Progenitor cell of endocrine pancreas (in vitro differentiated cells): ENCODE data around the gene LRRC63. TPM values are rescaled to one million over a fixed set of nuclear protein-coding genes. Genes with fewer than 3 reads are reported as not detected.
"Not testable (repeated sequence)": the region's sequence is repeated elsewhere in the genome, so short reads cannot be mapped to it uniquely, and the experiment has no call there.

Experiments used
- DNase-seq: peaks from one replicate; pipeline ENCODE4 v3.0.0; 2021; ENCODE audit warnings: low spot score; ENCODE audit not compliant: unreplicated experiment
- H3K27ac Mint-ChIP-seq: 2 replicates; pipeline ENCODE4 v1.8.0; 2021; ENCODE audit warnings: mild to moderate bottlenecking, moderate library complexity, mixed read lengths
- H3K27me3 Mint-ChIP-seq: 2 replicates; pipeline ENCODE4 v1.8.0; 2021; ENCODE audit warnings: mixed read lengths
- H3K36me3 Mint-ChIP-seq: 2 replicates; pipeline ENCODE4 v1.8.0; 2022; ENCODE audit warnings: mixed read lengths; ENCODE audit not compliant: insufficient read depth
- H3K4me1 Mint-ChIP-seq: 2 replicates; pipeline ENCODE4 v1.8.0; 2021; ENCODE audit warnings: low read depth, mixed read lengths
- H3K4me3 Mint-ChIP-seq: 2 replicates; pipeline ENCODE4 v1.8.0; 2021; ENCODE audit warnings: low read depth, mild to moderate bottlenecking, moderate library complexity, mixed read lengths
- H3K9me3 Mint-ChIP-seq: 2 replicates; pipeline ENCODE4 v1.8.0; 2021; ENCODE audit warnings: low read depth, mixed read lengths
- CTCF ChIP-seq: fragments of 200-600 bp; sonication (generic); IDR thresholded peaks from one replicate; pipeline ENCODE4 v1.5.0; 2021; ENCODE audit warnings: antibody characterized with exemption, mild to moderate bottlenecking; ENCODE audit not compliant: unreplicated experiment
- long read RNA-seq: library from polyadenylated mRNA; unstranded; transcript quantifications from one replicate; pipeline ENCODE4 v2.0.0, GENCODE V29; 2020
- total RNA-seq: library from RNA; stranded (reverse); gene quantifications from 2 replicates; pipeline ENCODE4 v1.2.1, GENCODE V29; 2021

The LRRC63 gene
- 0.24 and 0.42 TPM in 2 replicates for total RNA-seq
- long read RNA-seq, partial matches to known transcripts, result 0 of 1 reads
- long read RNA-seq, other reads (novel, unspliced or antisense), result 1 of 1 reads

GRCh38 chr13:46211483-46212351 is at the start of gene LRRC63:
TSS of gene LRRC63 (plus strand) at chr13:46211928. CDS start at chr13:46213035, 1,107 bp downstream.
- Mint-ChIP-seq H3K36me3 (no peaks in the 10 kb centered on the region), H3K4me1 (peaks cover 33% of the 10 kb centered on the region), H3K27ac (peak within 1 kb of the TSS; percentile 64), H3K9me3 (peaks cover 8% of the 10 kb centered on the region), H3K4me3 (peak within 1 kb of the TSS; percentile 82), H3K27me3 (no peaks in the 10 kb centered on the region)
- TF ChIP-seq CTCF, result peak; percentile 6
- peak; percentile 69 for DNase-seq

- H3K4me3 Mint-ChIP-seq, H3K4me1 Mint-ChIP-seq, H3K9me3 Mint-ChIP-seq, H3K27ac Mint-ChIP-seq, H3K27me3 Mint-ChIP-seq, DNase-seq, H3K36me3 Mint-ChIP-seq: not testable (repeated sequence)
Measured at GRCh38 chr13:46162741-46163140, 49.0 kb upstream of the LRRC63 start.

- no peak for DNase-seq
- Mint-ChIP-seq H3K4me3 (no peak overlapping the region), H3K27ac (no peak overlapping the region), H3K27me3 (no peaks in the 10 kb centered on the region), H3K4me1 (peaks cover 4% of the 10 kb centered on the region), H3K36me3 (peaks cover 1% of the 10 kb centered on the region), H3K9me3 (peaks cover 4% of the 10 kb centered on the region)
- no peak for TF ChIP-seq CTCF
Measured at GRCh38 chr13:46164661-46165060, 47.1 kb upstream of the LRRC63 start.

GRCh38 chr13:46165485-46166223 is 46.1 kb upstream of the LRRC63 start:
- Mint-ChIP-seq H3K4me1 (peaks cover 9% of the 10 kb centered on the region), H3K4me3 (no peak overlapping the region), H3K27me3 (no peaks in the 10 kb centered on the region), H3K27ac (no peak overlapping the region), H3K9me3 (peaks cover 4% of the 10 kb centered on the region), H3K36me3 (peaks cover 1% of the 10 kb centered on the region)
- no peak for DNase-seq
- no peak for TF ChIP-seq CTCF

- H3K36me3 Mint-ChIP-seq, result peaks cover 1% of the 10 kb centered on the region
- H3K9me3 Mint-ChIP-seq, result peaks cover 4% of the 10 kb centered on the region
- no peak for DNase-seq
- H3K4me1 Mint-ChIP-seq, result peaks cover 12% of the 10 kb centered on the region
- H3K27ac Mint-ChIP-seq, result no peak overlapping the region
- no peak for TF ChIP-seq CTCF
- H3K27me3 Mint-ChIP-seq, result no peaks in the 10 kb centered on the region
- no peak overlapping the region for H3K4me3 Mint-ChIP-seq
Measured at GRCh38 chr13:46166224-46166584, 45.5 kb upstream of the LRRC63 start.
